ENCODE results near the gene NBAS.
"Not testable (repeated sequence)": the region's sequence is repeated elsewhere in the genome, so short reads cannot be mapped to it uniquely, and the experiment has no call there.

NBAS gene

DNA sequence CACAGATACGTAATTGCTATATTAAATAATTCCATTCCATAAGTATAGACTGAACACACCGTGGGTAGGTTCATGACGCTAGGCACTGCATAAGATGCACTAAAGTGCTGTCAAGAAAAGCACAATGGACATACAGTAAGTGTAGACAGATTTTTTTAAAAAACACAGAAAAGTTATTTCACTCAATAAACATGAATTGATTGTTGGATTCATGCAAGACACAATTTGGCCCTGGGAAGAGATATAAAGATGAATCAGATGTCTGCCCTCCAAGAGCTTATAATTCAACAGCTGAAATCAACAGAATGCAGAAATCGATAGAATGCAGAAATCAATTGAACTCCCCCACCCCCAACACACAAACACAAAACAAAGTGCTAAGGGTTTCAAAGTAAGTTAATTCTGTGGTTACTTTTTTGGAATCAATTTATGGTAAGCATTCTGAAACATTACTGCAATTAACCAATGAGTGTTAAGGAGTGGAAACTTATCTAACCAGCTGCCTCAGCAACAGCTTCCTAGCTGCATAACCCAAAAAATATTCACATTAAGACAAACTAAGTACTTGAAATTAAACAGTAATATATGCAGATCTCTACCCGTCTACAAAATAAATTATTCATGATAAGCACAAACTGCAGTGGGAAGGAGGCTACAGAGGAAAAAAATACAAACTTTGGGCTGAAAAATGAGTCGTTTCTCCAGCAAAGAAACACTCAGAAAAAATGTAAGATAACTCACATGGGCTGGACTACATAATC lies 1.6 kb downstream of the NBAS start:
- DNase-seq, result no peak

DNA sequence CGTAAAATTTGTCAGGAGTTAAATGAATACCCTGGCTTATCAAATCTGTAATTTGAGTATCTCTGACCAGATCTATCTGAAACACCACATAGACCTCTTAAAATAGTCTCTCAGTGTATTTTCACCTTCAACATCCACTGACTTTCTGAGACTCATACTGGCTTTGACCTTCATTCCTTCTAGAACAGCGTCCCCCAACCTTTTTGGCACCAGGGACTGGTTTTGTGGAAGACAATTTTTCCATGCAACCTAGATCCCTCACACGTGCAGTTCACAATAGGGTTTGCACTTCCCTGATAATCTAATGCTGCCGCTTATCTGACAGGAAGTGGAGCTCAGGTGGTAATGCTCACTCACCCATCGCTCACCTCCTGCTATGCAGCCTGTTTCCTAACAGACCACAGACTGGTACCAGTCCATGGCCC lies 3.2 kb downstream of the NBAS start:
- no peak for DNase-seq

DNA sequence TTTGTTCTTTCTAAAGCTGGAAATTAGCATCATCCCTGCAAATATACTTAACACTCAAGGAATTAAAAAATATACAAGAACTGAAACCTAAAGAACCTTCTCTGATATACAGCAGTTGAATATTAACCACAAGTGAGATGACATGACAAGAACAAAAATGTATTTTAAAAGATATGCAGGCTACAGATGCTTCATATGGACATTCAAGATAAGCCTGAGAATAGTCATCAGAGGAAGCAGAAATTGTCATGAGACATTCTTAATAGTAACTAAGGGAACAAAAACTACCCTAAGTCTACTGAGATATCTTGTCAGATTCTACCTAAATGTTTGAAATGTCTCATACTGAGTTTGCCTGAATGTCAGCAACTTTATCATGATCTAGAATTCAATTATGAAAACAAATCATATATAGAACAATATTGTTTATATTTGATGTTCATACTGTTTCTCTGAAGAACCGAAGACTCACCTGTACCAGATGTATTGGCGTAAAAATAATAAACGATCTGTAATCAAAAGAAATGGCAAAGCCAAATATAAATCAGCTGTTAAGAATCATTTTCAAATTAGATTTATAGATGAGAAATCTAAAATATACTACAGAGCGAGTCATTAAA lies 4.7 kb downstream of the NBAS start:
- no peak for DNase-seq

DNA sequence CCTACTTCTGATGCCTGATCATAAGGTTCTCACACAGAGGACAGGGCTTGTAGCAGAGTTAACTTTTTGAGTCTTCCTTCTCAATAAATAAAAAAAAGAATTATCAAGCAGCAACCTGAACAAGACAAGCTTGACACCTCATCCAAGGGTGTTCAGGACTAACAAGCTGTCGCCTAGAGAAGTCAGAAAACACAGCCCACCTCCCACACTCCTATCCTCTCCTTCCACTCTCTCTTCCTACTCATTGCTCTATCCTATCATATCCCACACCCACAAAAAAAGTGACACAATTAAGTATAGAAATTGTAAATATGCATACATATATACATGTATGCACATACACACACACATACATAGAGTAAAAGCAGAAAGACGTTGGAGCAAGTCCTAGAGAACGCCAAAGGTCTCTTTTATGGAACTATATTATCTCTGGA lies 5.4 kb downstream of the NBAS start:
- DNase-seq, result no peak

DNA sequence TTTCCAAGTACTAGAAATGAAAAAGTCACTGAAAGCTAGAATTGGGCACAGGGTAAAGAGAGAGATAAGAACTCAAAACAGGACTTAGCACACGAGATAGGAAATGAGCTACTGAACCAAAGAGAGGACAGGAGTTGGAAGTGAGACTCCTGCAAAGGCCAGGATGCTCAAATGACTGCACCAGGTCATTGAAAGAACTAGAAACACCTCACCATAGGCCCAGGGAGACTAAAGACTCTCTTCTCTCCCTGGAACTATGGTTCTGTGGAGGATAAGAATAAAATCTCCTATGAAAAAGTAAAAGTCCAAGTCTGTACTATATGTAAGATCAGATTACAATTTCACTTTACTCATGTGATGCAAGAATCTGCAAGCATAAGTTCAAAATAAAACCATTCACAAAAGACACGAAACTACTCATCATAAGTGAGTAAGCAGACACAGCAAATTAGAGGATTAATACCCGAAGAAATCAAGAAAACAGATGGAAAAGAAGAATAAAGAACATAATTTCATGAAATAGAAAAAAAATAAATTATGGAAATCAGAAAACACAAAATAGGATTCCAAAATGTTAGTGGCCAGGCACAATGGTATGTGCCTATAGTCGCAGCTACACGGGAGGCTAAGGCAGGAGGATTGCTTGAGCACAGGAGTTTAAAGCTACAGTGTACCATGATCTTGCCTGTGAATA lies 6.5 kb downstream of the NBAS start:
- no peak for DNase-seq

DNA sequence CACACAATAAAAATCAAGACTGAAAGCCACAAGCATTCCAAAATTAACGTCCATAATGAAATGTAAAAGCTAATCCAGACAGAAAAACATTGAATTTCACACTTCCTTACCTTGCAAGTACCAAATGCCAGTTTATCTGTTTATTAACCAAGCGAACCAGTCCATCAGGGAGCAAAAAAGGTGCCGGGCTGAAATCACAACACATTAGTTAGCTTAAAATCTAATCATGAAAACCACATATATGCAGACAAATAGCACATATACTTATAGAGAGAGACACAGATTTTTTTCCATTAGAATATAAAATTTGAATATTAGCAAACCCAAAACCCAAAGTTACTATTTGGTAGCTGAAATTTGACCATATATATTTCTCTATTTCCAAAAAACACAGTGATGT lies 7.2 kb downstream of the NBAS start:
- DNase-seq, result no peak

DNA sequence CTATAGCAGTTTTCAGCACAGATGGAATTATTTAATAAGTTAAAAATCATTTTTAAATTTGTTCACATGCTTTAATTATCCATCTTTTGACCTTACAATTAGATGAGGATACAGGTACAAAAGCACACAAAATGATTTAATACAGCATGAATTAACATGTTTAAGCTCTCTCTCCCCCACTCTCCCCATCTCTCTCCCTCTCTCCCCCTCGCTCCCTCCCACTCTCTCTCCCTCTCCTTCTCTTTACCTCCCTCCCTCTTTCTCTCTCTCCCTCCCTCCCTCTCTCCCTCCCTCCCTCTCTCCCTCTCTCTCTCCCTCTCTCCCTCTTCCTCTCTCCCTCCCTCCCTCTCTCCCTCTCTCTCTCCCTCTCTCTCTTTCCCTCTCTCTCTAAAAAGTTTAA lies 7.6 kb downstream of the NBAS start:
- DNase-seq, result no peak

DNA sequence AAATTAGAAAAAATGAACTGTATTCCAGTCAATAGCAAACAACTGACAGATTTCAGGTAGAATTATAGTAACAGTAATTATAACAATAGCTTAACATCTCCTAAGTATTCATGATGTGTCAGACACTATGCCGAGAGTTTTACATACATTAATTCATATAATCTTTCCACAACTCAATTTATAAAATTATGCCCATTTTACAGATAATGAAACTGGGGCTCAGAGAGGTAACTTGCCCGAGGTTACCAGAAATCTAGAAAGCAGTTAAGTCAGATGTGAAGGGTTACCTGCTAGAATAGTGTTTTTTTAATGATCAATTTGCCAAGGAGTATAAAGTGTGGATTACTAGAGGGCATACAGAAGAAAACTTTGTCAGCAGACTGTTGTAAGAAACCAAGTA lies 12.2 kb downstream of the NBAS start:
- no peak for DNase-seq

DNA sequence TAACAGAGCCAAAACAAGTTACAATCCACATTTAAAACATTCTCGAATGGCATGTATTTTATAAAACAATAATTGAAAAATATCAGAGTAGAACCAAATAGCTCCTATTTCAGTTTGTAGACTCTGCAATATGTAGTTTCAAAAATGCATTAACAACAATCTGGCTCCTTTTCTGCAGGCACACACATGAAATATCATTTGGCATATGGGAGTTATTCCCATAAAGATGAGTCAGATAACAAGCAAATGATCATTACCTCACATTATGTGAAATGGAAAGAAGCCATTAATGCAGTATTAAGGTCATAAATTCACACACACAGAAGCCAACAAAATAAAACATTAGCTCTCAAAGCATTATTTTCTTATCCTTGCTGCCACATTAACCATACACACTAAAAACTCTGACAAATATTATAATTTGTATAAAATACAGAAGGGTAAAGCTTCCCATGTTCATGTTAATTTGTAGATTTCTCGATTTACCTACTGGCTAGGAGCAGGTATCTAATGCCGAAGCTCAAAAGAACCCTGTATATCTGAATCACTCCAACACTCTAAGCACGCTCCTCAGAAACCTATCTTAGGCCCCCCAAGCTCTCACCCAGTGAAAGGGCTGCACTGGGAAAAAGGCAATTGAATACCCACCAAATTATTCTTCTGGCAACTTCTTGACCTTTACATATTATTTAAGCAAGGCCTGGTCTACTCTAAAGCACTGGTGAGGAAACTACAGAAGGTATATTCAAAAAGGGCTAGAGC lies 13.8 kb downstream of the NBAS start:
- DNase-seq, result no peak

DNA sequence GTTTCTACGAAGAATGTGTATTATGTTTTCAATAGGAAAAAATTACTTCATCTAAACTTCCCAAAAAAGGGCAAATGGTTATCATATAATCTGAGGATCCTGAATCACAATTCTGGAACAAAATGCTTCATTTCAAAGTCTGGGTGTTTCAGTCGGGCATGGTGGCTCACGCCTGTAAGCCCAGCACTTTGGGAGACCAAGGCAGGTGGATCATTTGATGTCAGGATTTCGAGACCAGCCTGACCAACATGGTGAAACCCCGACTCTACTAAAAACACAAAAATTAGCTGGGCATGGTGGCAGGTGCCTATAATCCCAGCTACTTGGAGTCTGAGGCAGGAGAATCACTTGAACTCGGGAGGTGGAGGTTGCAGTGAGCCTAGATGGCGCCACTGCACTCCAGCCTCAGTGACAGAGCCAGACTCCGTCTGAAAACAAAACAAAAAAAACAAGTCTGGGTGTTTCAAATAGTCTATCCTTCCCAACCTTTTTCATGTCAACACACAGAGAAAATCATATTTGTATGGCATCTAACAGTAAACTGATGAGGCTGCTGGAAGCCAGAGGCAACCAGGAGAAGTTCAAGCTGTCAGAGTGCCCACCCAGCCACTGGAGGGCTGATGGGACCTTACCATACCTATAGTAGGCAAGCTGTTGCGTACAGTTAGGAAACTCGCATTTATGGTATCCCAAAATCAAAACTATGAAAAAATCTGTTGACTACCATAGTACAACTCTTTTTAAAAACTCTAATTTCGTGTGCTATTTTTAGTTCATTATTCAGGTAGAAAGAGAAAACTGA lies 14.6 kb downstream of the NBAS start:
- DNase-seq, result no peak

DNA sequence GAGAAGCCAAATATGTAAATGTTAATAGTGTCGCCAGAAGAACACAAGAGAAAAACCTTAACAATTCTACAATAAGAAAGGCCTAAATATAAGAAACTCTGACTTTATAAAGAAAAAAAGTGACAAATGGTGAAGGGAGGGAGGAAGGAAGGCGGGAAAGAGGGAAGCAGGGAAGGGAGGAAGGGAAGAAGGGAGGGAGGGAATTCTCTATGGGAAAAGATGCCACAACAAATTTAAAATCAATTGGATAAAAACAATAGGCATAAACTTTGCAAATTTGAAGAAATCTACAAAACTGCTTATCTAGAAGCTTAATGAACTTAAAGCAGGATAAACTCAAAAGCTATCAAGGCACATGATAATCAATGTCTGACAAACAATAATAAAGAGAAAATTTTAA lies 16.9 kb downstream of the NBAS start:
- no peak for DNase-seq

DNA sequence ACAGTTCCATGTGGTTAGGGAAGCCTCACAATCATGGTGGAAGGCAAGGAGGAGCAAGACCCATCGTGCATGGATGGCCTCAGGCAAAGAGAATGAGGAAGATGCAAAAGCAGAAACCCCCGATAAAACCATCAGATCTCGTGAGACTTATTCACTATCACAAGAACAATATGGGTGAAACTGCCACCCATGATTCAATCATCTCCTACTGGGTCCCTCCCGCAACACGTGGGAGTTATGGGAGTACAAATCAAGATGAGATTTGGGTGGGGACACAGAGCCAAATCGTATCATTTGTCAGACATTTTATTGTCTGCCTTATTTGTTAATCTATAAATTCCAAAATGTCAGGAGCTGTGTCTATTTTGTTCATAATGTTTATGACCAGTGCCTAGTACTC lies 17.6 kb downstream of the NBAS start:
- no peak for DNase-seq

DNA sequence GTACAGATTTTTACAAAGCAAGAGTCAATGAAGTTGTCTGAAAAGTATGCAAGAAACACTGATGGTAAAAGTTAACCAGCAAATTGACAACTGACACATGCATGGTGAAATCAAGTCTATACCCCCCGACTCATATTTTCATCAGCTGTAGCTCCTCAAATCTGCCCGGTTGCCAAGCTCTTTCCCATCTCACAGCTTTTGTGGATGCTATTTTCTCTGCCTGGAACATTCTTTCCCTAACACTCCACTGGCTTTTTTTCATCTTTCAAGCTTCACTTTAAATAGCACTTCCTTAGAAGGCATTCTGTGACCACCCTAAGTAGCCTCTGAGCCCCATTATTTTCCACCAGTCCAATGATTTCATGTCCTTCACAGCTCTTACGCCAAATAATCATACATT lies 18.1 kb downstream of the NBAS start:
- DNase-seq, result no peak

DNA sequence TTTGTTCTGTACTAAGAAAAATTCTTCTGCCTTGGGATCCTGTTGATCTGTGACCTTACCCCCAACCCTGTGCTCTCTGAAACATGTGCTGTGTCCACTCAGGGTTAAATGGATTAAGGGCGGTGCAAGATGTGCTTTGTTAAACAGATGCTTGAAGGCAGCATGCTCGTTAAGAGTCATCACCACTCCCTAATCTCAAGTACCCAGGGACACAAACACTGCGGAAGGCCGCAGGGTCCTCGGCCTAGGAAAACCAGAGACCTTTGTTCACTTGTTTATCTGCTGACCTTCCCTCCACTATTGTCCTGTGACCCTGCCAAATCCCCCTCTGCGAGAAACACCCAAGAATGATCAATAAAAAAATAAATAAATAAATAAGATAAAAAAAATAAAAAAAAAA lies 18.9 kb downstream of the NBAS start:
- not testable (repeated sequence) for DNase-seq

DNA sequence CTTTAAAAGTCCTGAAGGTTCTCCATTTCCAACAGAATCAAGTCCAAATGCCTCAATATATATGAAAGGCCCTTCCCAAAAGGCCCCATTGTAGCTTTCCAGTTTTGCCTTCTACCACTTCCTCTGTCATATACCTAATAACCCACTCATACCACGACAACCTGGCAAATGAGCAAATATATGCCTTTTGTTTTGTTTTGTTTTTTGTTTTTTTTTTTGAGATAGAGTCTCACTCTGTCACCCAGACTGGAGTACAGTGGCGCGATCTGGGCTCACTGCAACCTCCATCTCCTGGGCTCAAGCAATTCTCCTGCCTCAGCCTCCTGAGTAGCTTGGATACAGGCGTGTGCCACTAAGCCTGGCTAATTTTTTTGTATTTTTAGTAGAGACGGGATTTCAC lies 20.6 kb downstream of the NBAS start:
- DNase-seq, result not testable (repeated sequence)

DNA sequence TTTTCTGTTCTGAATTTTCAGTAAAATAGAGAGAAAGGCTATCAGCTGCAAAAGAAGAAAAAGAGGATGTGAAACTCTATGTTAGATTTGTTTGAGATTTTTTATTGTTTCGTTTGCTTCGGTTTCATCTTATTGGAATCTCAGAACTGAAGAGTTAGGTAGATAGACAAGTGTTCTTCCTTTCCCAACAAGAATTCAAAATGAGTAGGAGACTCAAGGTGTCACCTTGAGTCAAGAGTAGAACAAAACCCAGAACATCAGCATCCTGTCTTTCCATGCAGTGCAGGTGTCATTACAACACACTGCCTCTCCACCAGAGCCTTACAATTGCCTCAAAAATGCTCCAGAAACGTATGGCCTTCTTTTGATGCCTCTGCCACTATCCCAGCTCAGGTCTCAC lies 21.1 kb downstream of the NBAS start:
- no peak for DNase-seq

DNA sequence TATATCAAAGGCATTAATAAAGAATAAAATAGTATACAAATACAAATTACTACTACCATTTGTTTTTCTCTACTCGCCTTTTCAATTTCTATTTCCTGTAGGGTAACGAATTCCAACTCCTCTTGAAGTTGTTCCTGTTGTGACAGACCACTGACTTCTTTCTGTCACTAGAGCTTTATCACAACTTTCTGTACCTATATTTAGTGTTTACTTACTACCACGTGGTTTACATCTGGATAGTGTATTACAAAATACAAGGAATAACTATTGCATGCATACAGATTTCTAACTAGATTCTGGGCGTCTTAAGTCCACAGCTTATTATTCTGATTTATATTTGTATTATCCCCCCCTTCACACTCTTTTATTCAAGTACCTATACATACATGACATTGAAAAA lies 22.3 kb downstream of the NBAS start:
- DNase-seq, result no peak

DNA sequence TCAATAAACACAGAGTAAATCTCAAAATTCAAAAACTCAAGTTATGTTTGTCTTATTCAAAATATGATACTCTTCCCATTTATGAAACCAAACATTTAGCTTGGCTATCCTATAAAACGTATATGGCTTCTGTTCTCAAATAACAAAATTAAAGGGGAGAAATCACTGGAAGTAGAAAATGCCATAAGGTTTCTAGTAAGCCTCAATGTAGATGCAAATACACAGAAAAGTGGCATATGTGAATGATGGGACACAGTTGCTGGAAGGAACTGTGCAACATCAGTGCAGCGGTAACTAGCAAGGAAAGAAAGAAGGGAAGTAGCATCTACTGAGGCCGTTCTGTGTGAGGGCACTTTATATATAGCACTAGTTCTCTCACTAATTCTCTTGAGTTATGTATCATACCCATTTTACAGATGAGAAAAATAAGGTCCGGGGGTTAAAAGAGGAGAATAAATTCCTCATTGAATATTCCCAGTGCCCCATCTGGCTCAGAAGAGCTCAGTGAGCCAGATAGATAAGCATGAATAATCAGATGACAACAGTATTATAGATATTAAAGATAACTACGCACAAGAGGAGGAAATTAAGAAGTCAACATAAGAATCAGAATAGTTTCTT lies 27.2 kb downstream of the NBAS start:
- no peak for DNase-seq

DNA sequence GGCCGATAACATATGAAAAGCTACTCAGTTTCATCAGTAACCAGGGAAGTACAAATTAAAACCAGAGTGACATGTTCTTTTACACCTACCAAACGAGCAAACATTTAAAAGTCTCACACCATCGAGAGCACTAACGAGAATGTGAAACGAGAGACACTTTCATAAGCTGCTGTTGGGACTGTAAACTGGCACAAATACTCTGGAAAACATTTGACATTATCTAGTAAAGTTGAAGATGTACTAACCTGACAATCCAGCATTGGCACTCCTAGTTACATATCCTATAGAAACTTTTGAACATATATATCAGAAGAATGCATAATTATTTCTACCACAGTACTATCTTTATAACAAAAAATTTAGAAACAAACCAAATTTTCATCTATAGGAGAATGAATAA lies 28.1 kb downstream of the NBAS start:
- no peak for DNase-seq

DNA sequence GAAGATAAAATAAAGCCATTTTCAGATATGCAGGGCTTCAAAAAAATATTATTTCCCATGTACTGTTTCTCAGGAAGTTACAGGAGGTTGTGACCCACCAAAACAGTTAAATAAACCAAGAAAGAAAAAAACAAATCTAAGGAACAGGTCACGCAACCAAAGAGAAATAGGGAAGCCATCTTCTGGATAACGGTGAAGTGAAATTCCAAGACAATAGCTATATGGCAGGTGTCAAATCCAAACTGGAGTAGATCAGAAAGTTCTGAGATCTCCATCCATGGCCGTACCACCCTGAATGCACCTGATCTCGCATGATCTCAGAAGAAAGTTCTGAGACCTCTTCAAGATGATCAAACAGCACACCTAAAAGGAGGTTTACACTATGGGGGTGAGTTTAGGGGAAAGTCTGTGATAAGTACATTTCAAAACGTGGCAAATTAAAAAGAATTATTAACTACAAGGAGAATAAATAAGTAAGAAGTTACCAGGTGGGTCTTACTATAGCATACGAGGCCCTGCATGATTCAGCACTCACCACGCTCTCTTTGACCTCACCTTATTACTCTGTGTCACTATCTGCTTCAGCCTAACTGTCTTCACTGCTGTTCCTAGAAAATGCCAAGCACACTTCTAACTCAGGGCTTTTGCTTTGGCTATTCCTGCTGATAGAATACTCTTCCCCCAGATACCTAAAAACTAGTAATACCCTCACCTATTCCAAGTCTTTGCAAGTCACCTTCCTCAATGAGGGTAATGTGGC lies 29.9 kb downstream of the NBAS start:
- no peak for DNase-seq

Measured in hypothalamus (tissue), 51 donors.